Activated naive CD8-positive, alpha-beta T cell treated with anti-CD3 and anti-CD28 coated beads for 36 hours (primary cell): ENCODE measurements around the gene INSC. TPM values are rescaled to one million over a fixed set of nuclear protein-coding genes. Genes with fewer than 3 reads are reported as not detected.

ENCODE experiments used
- DNase-seq: peaks from one replicate; pipeline ENCODE4 v3.0.0; 2021
- H3K27ac Mint-ChIP-seq: one replicate; pipeline ENCODE4 v1.8.0; 2022; ENCODE audit warnings: mild to moderate bottlenecking, moderate library complexity, mixed read lengths
- H3K27me3 Mint-ChIP-seq: one replicate; pipeline ENCODE4 v1.8.0; 2022; ENCODE audit warnings: mild to moderate bottlenecking, mixed read lengths
- H3K36me3 Mint-ChIP-seq: one replicate; pipeline ENCODE4 v1.8.0; 2021; ENCODE audit warnings: mild to moderate bottlenecking, mixed read lengths
- H3K4me1 Mint-ChIP-seq: one replicate; pipeline ENCODE4 v1.8.0; 2021; ENCODE audit warnings: mixed read lengths
- H3K4me3 Mint-ChIP-seq: one replicate; pipeline ENCODE4 v1.8.0; 2022; ENCODE audit warnings: mild to moderate bottlenecking, moderate library complexity, mixed read lengths
- H3K9me3 Mint-ChIP-seq: one replicate; pipeline ENCODE4 v1.8.0; 2022; ENCODE audit warnings: mixed read lengths
- total RNA-seq, 2 experiments: library from RNA; stranded (reverse); gene quantifications; one replicate each; pipeline ENCODE4 v1.2.3, GENCODE V29; 2021

INSC gene
- total RNA-seq, 2 experiments from 2014 or later: 0.27 to 0.30 TPM

DNA sequence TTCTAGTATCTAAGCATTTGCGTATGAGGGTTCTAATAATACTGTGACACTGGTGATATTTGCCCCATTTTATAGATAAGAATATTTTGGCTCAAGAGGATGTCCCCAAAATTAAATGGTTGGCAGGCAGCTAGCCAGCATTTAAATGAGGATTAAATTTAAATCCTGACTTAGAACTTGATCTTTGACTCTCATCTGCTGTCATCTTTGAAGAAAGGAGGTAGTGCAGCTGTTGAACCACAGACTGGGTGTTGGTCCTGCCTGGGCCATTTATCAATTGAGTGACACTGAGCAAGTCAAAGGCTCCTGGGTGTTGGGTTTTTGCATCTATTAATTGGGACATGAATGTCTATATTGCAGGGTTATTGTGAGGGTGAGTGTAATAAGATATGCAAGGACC lies 112.3 kb downstream of the INSC start:
- H3K4me3 Mint-ChIP-seq: no peak overlapping the region
- H3K36me3 Mint-ChIP-seq: no peaks in the 10 kb centered on the region
- DNase-seq: no peak
- no peaks in the 10 kb centered on the region for H3K4me1 Mint-ChIP-seq
- no peaks in the 10 kb centered on the region for H3K9me3 Mint-ChIP-seq
- H3K27me3 Mint-ChIP-seq: peaks cover 5% of the 10 kb centered on the region
- no peak overlapping the region for H3K27ac Mint-ChIP-seq

DNA sequence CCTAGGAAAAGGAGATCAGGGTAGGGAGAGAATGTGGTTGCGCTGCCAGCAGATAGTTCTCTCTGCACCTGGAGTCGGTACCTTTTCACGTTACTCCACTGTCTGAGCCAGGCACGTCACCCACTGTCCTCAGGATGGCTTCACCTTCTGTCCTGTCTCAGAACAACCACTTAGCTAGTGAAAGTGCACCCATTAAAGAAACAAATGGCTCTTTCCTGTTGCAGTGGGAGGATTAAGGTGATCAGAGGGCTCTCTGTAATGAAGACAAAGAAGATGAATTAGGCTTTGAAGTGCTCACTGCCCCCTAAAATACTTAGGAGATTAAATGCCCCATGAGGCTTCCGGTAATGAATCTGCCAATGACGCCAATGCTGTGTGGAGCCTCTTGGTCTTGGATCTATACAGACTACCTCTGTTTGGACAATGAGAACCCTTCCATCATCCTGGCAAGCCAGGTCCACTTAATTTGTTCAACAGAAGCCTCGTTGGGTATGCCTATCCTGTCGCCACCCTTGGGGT lies 113.7 kb downstream of the INSC start:
- no peak for DNase-seq
- Mint-ChIP-seq H3K4me3 (no peak overlapping the region), H3K27me3 (peaks cover 5% of the 10 kb centered on the region), H3K4me1 (no peaks in the 10 kb centered on the region), H3K27ac (no peak overlapping the region), H3K9me3 (no peaks in the 10 kb centered on the region), H3K36me3 (no peaks in the 10 kb centered on the region)

DNA sequence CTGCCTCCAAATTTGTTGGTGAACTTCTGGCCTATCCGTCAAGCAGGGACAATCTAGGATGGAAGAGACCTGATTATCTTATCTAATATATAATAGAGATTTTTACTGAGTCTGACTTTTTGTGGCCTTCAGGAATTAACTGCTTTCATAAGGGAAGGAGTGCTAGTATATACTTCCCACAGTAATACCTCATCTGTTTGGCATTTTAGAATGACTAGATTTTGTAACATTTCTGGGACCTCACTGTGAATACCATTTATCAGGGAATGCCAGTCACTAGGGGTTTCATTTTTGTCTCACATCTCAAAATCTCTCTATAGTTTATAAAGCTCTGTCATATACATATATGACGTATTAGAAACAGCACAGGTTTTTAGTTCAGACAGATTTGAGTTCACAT lies 114.3 kb downstream of the INSC start:
- no peaks in the 10 kb centered on the region for H3K9me3 Mint-ChIP-seq
- no peak for DNase-seq
- H3K36me3 Mint-ChIP-seq: no peaks in the 10 kb centered on the region
- H3K4me1 Mint-ChIP-seq: no peaks in the 10 kb centered on the region
- peaks cover 5% of the 10 kb centered on the region for H3K27me3 Mint-ChIP-seq
- H3K27ac Mint-ChIP-seq: no peak overlapping the region
- no peak overlapping the region for H3K4me3 Mint-ChIP-seq

DNA sequence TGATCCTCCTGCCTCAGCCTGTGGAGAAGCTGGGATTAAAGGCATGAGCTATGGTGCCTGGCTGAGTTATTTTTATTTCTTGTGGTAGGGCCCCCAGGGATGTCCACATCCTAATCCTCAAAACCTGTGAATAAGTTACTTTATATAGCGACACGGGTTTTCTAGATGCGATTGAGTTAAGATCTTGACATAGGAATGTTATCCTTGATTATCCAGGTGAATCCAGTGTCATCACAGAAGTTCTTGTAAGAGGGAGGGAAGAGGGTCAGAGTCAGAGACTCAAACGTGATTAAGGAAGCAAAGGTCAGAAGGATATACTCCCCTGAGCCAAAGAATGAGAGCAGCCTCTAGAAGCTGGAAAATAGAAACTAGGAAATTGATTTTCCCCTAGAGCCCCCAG lies 117.8 kb downstream of the INSC start:
- H3K36me3 Mint-ChIP-seq: no peaks in the 10 kb centered on the region

DNA sequence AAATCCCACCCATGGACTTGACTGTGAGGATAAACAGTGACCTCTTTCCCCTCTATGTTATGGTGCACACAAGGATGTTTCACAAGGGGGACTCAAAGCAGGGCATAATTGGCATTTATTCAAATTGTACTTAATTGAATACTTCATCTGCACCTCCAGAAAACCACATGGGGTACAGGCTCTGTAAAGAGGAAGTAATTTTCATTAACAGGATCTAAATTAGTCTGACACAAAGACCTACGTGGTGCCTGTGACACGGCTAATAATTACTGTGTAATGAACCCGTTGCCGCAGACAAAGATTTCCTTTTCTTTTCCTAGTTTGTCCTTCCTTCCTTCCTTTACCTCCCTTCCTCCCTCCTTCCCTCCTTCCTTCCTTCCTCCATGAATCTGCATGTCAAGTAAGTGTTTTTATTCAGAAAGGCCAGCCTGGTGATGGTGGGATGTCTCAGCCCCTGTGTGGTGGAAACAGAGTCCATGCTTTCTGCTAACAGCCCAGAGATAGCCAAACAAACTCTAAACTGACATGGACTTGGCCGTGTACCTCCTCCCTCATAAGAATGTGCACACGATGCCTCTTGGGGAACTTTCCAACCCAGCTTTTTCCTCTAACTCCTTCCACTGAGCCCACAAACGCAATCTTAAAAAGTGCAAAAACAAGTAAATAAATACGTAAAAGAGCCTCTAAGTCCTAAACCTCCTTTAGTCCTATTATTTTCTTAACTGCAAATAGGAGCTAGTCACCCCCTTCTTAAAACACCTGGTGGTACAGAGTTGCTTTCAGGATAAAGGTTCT lies 118.8 kb downstream of the INSC start:
- DNase-seq: no peak
- no peaks in the 10 kb centered on the region for H3K4me1 Mint-ChIP-seq
- no peaks in the 10 kb centered on the region for H3K36me3 Mint-ChIP-seq
- H3K9me3 Mint-ChIP-seq: peaks cover 3% of the 10 kb centered on the region
- no peak overlapping the region for H3K4me3 Mint-ChIP-seq
- no peak overlapping the region for H3K27ac Mint-ChIP-seq
- H3K27me3 Mint-ChIP-seq: no peaks in the 10 kb centered on the region

More for the DNA sequence above, 117.8 kb downstream of the INSC start:
- no peak for DNase-seq
- H3K27me3 Mint-ChIP-seq: peaks cover 5% of the 10 kb centered on the region
- no peak overlapping the region for H3K27ac Mint-ChIP-seq
- no peak overlapping the region for H3K4me3 Mint-ChIP-seq
- H3K4me1 Mint-ChIP-seq: no peaks in the 10 kb centered on the region
- H3K9me3 Mint-ChIP-seq: no peaks in the 10 kb centered on the region

DNA sequence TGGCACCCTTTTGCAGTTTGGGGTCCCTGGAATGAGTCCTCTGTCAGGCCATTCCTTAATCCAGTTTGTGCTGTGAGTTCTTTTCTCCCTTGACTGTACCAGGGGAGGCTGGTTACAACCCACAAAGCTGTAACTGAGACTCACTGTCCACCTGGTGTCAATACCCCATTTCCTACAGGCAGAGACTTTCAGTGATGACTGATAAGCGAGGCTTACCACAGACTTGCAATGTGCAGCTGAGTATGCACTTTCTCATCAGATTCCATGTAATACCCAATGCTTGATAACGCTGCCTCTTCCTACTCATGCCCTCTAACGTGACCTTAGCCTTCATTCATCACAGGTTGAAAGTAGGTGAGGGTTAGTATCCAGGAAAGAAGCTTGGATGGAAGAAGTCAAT lies 120.1 kb downstream of the INSC start:
- Mint-ChIP-seq H3K27me3 (no peaks in the 10 kb centered on the region), H3K4me3 (no peak overlapping the region), H3K27ac (no peak overlapping the region), H3K36me3 (no peaks in the 10 kb centered on the region), H3K4me1 (no peaks in the 10 kb centered on the region), H3K9me3 (peaks cover 3% of the 10 kb centered on the region)
- DNase-seq: no peak

DNA sequence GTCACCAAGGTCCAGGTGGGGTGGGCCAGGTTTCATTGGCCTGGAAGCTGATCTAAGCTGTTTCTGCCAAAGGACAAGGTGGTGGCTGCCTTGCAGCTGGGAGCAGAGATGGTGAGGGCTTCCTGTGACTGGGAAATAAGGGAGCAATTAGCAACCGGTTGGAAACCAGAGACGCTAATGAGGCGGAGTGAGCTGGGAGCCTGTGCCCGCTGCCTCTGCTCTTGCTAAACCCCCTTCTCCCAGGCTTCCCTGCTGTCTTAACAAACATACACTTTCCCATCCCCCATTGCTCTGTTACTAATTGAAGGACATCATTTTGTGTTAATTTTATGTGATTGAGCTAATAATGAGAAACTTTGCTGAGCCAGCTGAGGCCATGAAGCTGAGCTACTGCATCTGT lies 121.8 kb downstream of the INSC start:
- H3K27ac Mint-ChIP-seq: no peak overlapping the region
- no peak overlapping the region for H3K4me3 Mint-ChIP-seq
- no peaks in the 10 kb centered on the region for H3K36me3 Mint-ChIP-seq
- peaks cover 3% of the 10 kb centered on the region for H3K9me3 Mint-ChIP-seq
- no peaks in the 10 kb centered on the region for H3K4me1 Mint-ChIP-seq
- no peaks in the 10 kb centered on the region for H3K27me3 Mint-ChIP-seq
- DNase-seq: no peak

DNA sequence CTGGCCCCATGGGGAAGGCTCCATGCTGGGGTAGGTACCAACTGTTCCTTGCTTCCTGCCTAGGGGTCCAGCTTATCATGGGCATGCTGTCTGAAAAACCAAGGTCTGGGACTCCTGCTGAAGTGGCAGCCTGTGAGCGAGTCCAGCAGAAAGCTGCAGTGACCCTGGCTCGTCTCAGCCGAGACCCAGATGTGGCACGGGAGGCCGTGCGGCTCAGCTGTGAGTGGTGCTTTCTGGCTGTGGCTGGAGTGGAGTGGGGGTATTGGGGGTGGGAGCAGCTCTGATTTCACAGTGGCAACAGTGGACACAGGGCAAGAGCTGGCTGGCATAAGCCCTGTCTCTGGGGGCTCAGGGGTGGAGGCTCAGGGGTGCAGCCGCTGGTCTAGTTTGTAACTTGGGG lies 124.1 kb downstream of the INSC start:
- Mint-ChIP-seq H3K27ac (no peak overlapping the region), H3K36me3 (no peaks in the 10 kb centered on the region), H3K9me3 (peaks cover 3% of the 10 kb centered on the region), H3K4me3 (no peak overlapping the region), H3K27me3 (no peaks in the 10 kb centered on the region), H3K4me1 (no peaks in the 10 kb centered on the region)
- no peak for DNase-seq

DNA sequence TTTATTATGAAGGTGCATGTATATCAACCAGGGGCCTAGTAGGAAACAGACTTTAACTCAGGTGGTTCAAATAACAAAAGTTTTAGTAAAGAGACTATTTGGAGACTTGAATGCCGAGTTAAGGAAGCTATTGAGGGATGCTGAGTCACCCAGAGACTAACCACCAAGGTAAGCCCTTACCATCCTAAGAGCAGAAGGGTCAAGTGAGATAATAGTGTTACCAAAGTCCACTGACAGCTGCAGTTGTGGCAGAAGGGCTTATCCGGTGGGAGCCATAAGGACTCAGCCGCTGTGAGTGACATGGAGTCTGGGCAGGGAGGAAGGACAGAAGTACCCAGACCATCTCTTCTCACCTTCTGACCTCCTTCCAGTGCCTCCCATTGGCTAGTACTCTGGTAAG lies 134.0 kb downstream of the INSC start:
- no peaks in the 10 kb centered on the region for H3K36me3 Mint-ChIP-seq
- H3K27ac Mint-ChIP-seq: no peak overlapping the region
- peaks cover 9% of the 10 kb centered on the region for H3K27me3 Mint-ChIP-seq
- no peak overlapping the region for H3K4me3 Mint-ChIP-seq
- DNase-seq: no peak
- H3K9me3 Mint-ChIP-seq: no peaks in the 10 kb centered on the region
- no peaks in the 10 kb centered on the region for H3K4me1 Mint-ChIP-seq

DNA sequence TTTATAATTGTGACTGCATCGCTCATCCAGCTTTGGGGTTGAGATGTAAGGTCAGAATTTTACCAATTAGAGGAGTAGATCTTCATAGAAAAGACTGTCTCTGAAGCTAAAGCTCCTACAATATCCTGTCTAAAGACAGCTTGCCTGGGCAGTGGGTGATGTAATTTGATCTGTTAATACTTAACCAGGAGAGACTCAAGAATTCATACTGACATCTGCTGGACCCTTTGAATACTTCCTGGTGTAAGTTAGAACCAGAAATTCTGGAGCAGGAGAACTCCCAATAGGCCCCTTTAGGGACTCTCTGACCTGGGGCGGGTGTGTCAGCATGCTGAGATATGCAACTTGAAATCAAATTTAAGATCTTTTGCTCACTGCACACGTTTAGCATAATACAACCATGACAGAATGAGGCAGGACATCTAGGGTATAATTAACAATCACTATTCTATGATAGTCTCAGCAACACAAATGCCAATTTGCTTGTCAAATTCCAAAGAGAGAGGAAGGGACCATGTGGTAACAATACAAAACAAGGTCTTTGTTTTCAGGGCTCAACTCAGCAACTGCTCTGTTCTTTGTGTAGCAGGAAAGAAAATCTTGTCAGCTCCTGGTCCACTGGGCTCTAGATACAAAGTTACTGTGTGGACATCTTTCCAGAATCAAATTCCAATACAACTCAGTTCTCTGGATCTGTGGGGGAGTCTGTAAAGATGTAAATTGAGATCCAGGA lies 143.9 kb downstream of the INSC start:
- no peak overlapping the region for H3K27ac Mint-ChIP-seq
- H3K4me1 Mint-ChIP-seq: no peaks in the 10 kb centered on the region
- peaks cover 17% of the 10 kb centered on the region for H3K27me3 Mint-ChIP-seq
- H3K9me3 Mint-ChIP-seq: no peaks in the 10 kb centered on the region
- no peak for DNase-seq
- no peak overlapping the region for H3K4me3 Mint-ChIP-seq
- no peaks in the 10 kb centered on the region for H3K36me3 Mint-ChIP-seq

DNA sequence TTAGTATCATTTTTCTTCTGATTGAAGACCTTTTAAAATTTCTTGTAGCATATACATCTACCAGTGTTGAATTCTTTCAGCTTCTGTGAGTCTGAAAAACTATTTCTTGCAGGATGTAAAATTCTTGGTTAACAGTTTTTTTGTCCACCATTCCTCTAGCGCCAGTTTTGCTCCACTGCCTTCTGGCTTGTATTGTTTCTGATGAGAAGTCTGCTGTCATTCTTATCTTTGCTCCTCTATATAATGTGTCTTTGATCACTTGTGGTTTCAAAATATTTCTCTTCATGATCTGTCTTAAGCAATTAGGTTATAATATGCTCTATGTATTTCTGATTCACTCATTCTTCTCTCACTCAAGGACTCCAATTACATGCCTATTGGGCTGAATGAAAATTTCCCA lies 152.3 kb downstream of the INSC start:
- DNase-seq: no peak
- Mint-ChIP-seq H3K4me3 (no peak overlapping the region), H3K27ac (no peak overlapping the region), H3K4me1 (no peaks in the 10 kb centered on the region), H3K27me3 (peaks cover 6% of the 10 kb centered on the region), H3K36me3 (no peaks in the 10 kb centered on the region), H3K9me3 (peaks cover 12% of the 10 kb centered on the region)

DNA sequence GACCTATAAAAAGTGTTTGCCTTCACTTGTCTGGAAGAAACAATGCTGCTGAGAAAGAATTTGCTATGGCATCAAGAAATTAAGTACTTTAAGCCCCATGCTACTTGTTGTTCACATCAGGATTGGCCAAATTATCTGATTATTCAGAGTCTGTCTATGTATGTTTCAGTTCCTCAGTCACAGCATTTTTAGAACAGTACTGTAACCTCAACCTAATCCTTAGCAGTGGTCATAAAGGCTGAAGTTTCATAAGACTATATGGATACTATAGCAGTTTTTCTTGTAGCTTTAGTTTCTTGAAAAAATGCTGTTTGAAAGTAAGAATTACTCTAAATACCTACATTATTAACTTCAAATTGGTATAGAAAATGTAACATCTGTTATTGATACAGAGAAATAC lies 153.9 kb downstream of the INSC start:
- H3K36me3 Mint-ChIP-seq: no peaks in the 10 kb centered on the region
- H3K27me3 Mint-ChIP-seq: peaks cover 6% of the 10 kb centered on the region
- peaks cover 13% of the 10 kb centered on the region for H3K9me3 Mint-ChIP-seq
- H3K4me1 Mint-ChIP-seq: no peaks in the 10 kb centered on the region
- H3K27ac Mint-ChIP-seq: no peak overlapping the region
- no peak overlapping the region for H3K4me3 Mint-ChIP-seq
- DNase-seq: no peak

DNA sequence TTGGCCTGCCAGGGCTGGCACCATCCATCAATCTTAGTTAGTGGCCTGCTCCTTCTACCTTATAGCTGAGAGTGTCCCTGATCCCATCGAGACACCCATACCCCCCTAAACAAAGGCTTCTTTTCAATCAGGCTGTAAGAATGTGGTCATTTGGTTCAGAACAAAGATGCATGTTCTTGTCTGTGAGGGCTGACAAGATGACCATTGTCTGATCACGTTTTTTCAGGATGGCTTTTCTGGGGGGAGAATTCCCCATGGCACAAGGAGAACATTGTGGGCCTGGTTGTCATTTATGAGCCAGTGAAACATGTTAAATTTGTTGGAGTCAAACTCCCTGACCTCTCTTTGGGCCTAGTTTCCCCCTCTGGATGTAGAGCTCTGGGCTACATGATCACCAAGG lies 160.4 kb downstream of the INSC start:
- H3K4me3 Mint-ChIP-seq: no peak overlapping the region
- peaks cover 21% of the 10 kb centered on the region for H3K27me3 Mint-ChIP-seq
- DNase-seq: no peak
- H3K4me1 Mint-ChIP-seq: no peaks in the 10 kb centered on the region
- peaks cover 2% of the 10 kb centered on the region for H3K9me3 Mint-ChIP-seq
- no peaks in the 10 kb centered on the region for H3K36me3 Mint-ChIP-seq
- H3K27ac Mint-ChIP-seq: no peak overlapping the region

DNA sequence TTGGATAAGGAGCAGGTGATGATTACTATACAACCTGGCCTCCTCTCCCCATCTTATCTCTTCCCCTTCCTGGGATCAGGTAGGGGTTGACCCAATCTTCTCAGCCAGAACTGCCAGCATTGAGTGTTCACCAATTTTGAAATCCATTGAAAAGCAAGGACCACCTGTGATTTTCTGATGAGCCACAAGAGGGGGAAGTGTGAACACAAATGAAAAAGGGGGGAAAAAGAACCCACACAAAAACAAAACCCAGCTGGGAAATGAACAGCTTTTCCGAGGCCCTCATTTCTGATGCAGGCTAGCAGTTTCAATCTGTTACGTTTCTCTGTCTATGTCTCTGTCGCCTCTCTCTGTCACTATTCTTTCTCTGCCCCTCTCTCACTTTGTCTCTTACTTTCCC lies 161.9 kb downstream of the INSC start:
- no peak overlapping the region for H3K4me3 Mint-ChIP-seq

DNA sequence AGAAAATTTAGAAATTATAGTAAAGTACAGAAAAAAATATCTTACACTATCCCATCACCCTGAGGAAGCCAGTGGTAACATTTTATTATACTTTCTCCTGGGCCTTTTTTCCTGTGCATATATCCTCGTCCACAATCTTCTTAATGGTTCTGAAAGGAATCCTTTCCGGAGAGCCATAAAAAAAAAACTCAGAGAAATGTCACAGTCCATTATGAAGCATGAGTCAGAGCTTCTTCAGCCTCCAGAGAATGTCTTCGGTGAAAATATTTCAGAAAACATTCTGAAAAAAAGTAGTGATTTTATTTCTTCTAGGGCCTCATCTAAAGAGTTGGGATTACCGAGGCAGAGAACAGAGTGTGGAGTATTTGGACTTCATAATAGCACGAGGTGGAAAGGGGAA lies 163.4 kb downstream of the INSC start:
- Mint-ChIP-seq H3K27ac (no peak overlapping the region), H3K4me3 (no peak overlapping the region), H3K36me3 (no peaks in the 10 kb centered on the region), H3K27me3 (peaks cover 23% of the 10 kb centered on the region), H3K9me3 (no peaks in the 10 kb centered on the region), H3K4me1 (no peaks in the 10 kb centered on the region)
- no peak for DNase-seq

More for the DNA sequence above, 161.9 kb downstream of the INSC start:
- H3K9me3 Mint-ChIP-seq: peaks cover 2% of the 10 kb centered on the region
- no peak overlapping the region for H3K27ac Mint-ChIP-seq
- H3K36me3 Mint-ChIP-seq: no peaks in the 10 kb centered on the region
- DNase-seq: no peak
- H3K4me1 Mint-ChIP-seq: no peaks in the 10 kb centered on the region
- H3K27me3 Mint-ChIP-seq: peaks cover 18% of the 10 kb centered on the region

DNA sequence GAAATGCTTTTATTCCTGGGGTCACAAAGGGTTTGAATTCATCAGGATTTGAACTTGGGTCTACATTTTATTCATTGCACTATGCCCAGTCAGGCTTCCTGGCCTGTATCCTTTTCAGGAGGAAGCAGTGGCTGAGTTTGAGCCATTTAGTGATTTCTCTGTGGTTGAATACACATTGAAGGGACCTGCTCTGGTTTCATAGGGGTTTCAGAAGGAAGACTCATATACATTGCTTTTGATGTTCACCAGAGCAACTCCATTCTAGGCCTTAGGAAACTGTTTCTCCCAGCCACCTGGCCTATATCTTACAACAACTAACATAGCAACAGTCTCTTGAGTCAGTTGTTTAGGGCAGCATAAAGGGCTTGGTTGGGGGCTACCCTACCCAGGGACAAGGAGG lies 165.7 kb downstream of the INSC start:
- Mint-ChIP-seq H3K4me3 (no peak overlapping the region), H3K9me3 (no peaks in the 10 kb centered on the region), H3K4me1 (no peaks in the 10 kb centered on the region), H3K36me3 (no peaks in the 10 kb centered on the region), H3K27ac (no peak overlapping the region), H3K27me3 (peaks cover 17% of the 10 kb centered on the region)
- no peak for DNase-seq
